Breast epithelium (tissue), 3 donors: Measurements from ENCODE around the gene RTL10.

ENCODE experiments used
- POLR2AphosphoS5 ChIP-seq, 3 donors: sonication (generic); formaldehyde crosslinking; IDR thresholded peaks; one replicate each; pipeline ENCODE4 v1.6.1; 2017; ENCODE audit warnings: antibody characterized with exemption in 3 of 3
- TF ChIP-seq, protein P1 (sequence below), 3 donors: fragments of 450-650 bp; IDR thresholded peaks; one replicate each; pipeline ENCODE4 v1.5.1; 2016 to 2017; ENCODE audit warnings: antibody characterized with exemption in 3 of 3, mild to moderate bottlenecking in 3 of 3, moderate library complexity in 3 of 3

DNA sequence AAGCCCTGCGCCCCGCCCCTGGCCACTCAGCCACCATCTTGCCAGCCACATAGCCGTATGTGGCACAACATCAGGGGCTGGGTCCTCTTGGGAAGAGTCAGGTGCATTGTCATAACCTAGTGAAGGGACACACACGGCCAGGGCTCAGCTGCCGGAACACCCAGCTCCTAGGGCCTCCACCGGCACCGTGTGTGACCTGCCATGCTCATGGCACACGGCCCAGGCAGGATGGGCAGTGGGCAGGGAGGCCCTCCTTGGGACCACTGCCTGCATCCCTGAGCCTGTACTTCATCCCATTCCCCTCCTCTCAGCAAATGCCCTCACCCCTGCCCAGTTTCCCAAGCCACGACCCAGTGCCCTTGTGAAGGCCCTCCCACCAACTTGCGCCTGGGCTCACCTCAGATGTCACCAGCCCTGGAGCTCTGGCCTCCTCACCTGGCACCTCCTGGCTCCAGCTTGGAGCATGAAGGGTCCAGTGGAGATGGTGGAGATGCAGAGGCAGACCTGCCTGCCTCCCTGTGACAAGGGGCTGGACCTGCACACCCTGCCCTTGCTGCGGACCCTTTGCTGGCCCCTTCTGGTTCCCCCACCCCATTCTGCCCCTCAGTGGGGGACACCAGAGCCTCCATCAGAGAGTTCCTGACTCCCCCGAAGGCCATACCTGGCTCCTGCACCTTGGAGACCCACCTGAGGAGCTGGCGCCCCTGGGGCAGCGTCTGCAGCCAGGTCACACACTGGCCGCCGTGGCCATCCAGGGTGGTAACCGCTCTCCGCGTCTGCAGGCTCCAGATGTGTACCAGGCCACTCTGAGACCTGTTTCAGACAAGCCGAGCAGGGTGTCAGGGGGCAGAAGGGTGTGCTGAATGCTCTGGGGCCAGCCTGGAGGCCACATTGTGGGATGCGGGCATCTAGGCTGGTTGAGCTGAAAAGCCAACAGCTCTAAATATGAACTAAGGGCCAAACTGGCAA is 34.5 kb downstream of the RTL10 start:
- TF ChIP-seq POLR2AphosphoS5 (IDR thresholded peaks at IDR 0.05): no peak
- TF ChIP-seq, protein P1, sequence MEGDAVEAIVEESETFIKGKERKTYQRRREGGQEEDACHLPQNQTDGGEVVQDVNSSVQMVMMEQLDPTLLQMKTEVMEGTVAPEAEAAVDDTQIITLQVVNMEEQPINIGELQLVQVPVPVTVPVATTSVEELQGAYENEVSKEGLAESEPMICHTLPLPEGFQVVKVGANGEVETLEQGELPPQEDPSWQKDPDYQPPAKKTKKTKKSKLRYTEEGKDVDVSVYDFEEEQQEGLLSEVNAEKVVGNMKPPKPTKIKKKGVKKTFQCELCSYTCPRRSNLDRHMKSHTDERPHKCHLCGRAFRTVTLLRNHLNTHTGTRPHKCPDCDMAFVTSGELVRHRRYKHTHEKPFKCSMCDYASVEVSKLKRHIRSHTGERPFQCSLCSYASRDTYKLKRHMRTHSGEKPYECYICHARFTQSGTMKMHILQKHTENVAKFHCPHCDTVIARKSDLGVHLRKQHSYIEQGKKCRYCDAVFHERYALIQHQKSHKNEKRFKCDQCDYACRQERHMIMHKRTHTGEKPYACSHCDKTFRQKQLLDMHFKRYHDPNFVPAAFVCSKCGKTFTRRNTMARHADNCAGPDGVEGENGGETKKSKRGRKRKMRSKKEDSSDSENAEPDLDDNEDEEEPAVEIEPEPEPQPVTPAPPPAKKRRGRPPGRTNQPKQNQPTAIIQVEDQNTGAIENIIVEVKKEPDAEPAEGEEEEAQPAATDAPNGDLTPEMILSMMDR (IDR thresholded peaks at IDR 0.05): no peak
